ENCODE results near the gene FAM124B. TPM values are rescaled to one million over a fixed set of nuclear protein-coding genes. Genes with fewer than 3 reads are reported as not detected.
A peak's percentile ranks its signal among the peaks of the same experiment; 100 is the strongest.

The FAM124B gene
- not detected in 2 replicates for total RNA-seq (2014; rRNA removed; shearing (Covaris generic))

- DNase-seq (ENCODE audit: low spot score), result peak; percentile 11
- in situ Hi-C loops (cut with HindIII; ENCODE audit: low sequenced_read_pairs), result no loop called here
Observed at GRCh38 chr2:224401641-224402342, at the start of gene FAM124B. Gene FAM124B (minus strand): TSS chr2:224402107. CDS start chr2:224401768, 339 bp downstream.

- DNase-seq (ENCODE audit: low spot score), result no peak
- in situ Hi-C loops (cut with HindIII; ENCODE audit: low sequenced_read_pairs), result no loop called here
Observed at GRCh38 chr2:224449212-224450147, 47.6 kb upstream of the FAM124B start.

GRCh38 chr2:224448236-224448635, 46.3 kb upstream of the FAM124B start:
- no peak for DNase-seq (ENCODE audit: low spot score)
- in situ Hi-C loops (cut with HindIII; ENCODE audit: low sequenced_read_pairs), result no loop called here

- no peak for DNase-seq (ENCODE audit: low spot score)
- in situ Hi-C loops (cut with HindIII; ENCODE audit: low sequenced_read_pairs), result no loop called here
Observed at GRCh38 chr2:224444783-224445182, 42.9 kb upstream of the FAM124B start.

GRCh38 chr2:224444021-224444420, 42.1 kb upstream of the FAM124B start:
- in situ Hi-C loops (cut with HindIII; ENCODE audit: low sequenced_read_pairs), result no loop called here

GRCh38 chr2:224442071-224442967, 40.4 kb upstream of the FAM124B start:
- no peak for DNase-seq (ENCODE audit: low spot score)
- in situ Hi-C loops (cut with HindIII; ENCODE audit: low sequenced_read_pairs), result no loop called here

More at GRCh38 chr2:224444021-224444420, 42.1 kb upstream of the FAM124B start:
- no peak for DNase-seq (ENCODE audit: low spot score)

GRCh38 chr2:224440988-224441387, 39.1 kb upstream of the FAM124B start:
- no peak for DNase-seq (ENCODE audit: low spot score)
- in situ Hi-C loops (cut with HindIII; ENCODE audit: low sequenced_read_pairs), result no loop called here

- in situ Hi-C loops (cut with HindIII; ENCODE audit: low sequenced_read_pairs), result no loop called here
Observed at GRCh38 chr2:224438726-224439125, 36.8 kb upstream of the FAM124B start.

GRCh38 chr2:224436634-224437033, 34.7 kb upstream of the FAM124B start:
- no peak for DNase-seq (ENCODE audit: low spot score)
- in situ Hi-C loops (cut with HindIII; ENCODE audit: low sequenced_read_pairs), result no loop called here

More at GRCh38 chr2:224438726-224439125, 36.8 kb upstream of the FAM124B start:
- DNase-seq (ENCODE audit: low spot score), result no peak

GRCh38 chr2:224434618-224435017, 32.7 kb upstream of the FAM124B start:
- no peak for DNase-seq (ENCODE audit: low spot score)
- in situ Hi-C loops (cut with HindIII; ENCODE audit: low sequenced_read_pairs), result no loop called here

GRCh38 chr2:224433442-224433841, 31.5 kb upstream of the FAM124B start:
- DNase-seq (ENCODE audit: low spot score), result no peak
- in situ Hi-C loops (cut with HindIII; ENCODE audit: low sequenced_read_pairs), result no loop called here

- no peak for DNase-seq (ENCODE audit: low spot score)
- in situ Hi-C loops (cut with HindIII; ENCODE audit: low sequenced_read_pairs), result no loop called here
Observed at GRCh38 chr2:224432003-224432579, 30.2 kb upstream of the FAM124B start.

GRCh38 chr2:224429441-224429810, 27.5 kb upstream of the FAM124B start:
- in situ Hi-C loops (cut with HindIII; ENCODE audit: low sequenced_read_pairs), result no loop called here
- DNase-seq (ENCODE audit: low spot score), result no peak

GRCh38 chr2:224428787-224429440, 27.0 kb upstream of the FAM124B start:
- DNase-seq (ENCODE audit: low spot score), result no peak
- in situ Hi-C loops (cut with HindIII; ENCODE audit: low sequenced_read_pairs), result no loop called here

GRCh38 chr2:224427471-224427870, 25.6 kb upstream of the FAM124B start:
- no peak for DNase-seq (ENCODE audit: low spot score)
- in situ Hi-C loops (cut with HindIII; ENCODE audit: low sequenced_read_pairs), result no loop called here

- in situ Hi-C loops (cut with HindIII; ENCODE audit: low sequenced_read_pairs), result no loop called here
- DNase-seq (ENCODE audit: low spot score), result no peak
Observed at GRCh38 chr2:224426656-224427055, 24.7 kb upstream of the FAM124B start.

- in situ Hi-C loops (cut with HindIII; ENCODE audit: low sequenced_read_pairs), result no loop called here
- no peak for DNase-seq (ENCODE audit: low spot score)
Observed at GRCh38 chr2:224421065-224421464, 19.2 kb upstream of the FAM124B start.

GRCh38 chr2:224417947-224418346, 16.0 kb upstream of the FAM124B start:
- DNase-seq (ENCODE audit: low spot score), result no peak
- in situ Hi-C loops (cut with HindIII; ENCODE audit: low sequenced_read_pairs), result no loop called here
